A673 (cell line): ENCODE measurements around the gene EEIG1. TPM values are rescaled to one million over a fixed set of nuclear protein-coding genes. Genes with fewer than 3 reads are reported as not detected.

ENCODE experiments used
- BruUV-seq: library from RNA; stranded (reverse); fragments of 400-500 nt; replicated peaks from 2 replicates; lab custom pipeline; 2021; lab: Mats Ljungman, UMichigan
- CTCF ChIA-PET: fragments of 300-600 bp; sonication (Branson Sonifier 250); formaldehyde crosslinking; loops from one replicate; lab custom pipeline; 2022; ENCODE audit warnings: antibody characterized with exemption; lab: Charles Lee
- POLR2A ChIA-PET: fragments of 300-600 bp; sonication (Branson Sonifier 250); formaldehyde crosslinking; loops from one replicate; lab custom pipeline; 2022; ENCODE audit warnings: antibody characterized with exemption; ENCODE audit not compliant: low non-redundant PET; lab: Charles Lee
- DNase-seq: peaks from one replicate; pipeline ENCODE4 v3.0.0-alpha.2; 2015; ENCODE audit warnings: low spot score
- H3K27ac ChIP-seq: fragments of 200-600 bp; sonication (generic); 2 replicates; pipeline ENCODE4 v1.5.1; 2016; ENCODE audit warnings: mixed run types, low read depth, mild to moderate bottlenecking, mixed read lengths, antibody characterized with exemption, low read length; ENCODE audit not compliant: poor library complexity, severe bottlenecking
- H3K27me3 ChIP-seq: fragments of 200-600 bp; sonication (generic); replicated peaks from 2 replicates; pipeline ENCODE4 v1.6.1; 2017; ENCODE audit warnings: mixed run types, low read depth, mild to moderate bottlenecking, mixed read lengths, antibody characterized with exemption, low read length; ENCODE audit not compliant: insufficient read depth, poor library complexity
- H3K36me3 ChIP-seq: fragments of 200-600 bp; sonication (generic); 2 replicates; pipeline ENCODE4 v1.6.1; 2016; ENCODE audit warnings: mixed run types, mild to moderate bottlenecking, mixed read lengths, antibody characterized with exemption, low read length; ENCODE audit not compliant: insufficient read depth, poor library complexity, severe bottlenecking
- H3K4me1 ChIP-seq: fragments of 200-600 bp; sonication (generic); 2 replicates; pipeline ENCODE4 v1.6.1; 2017; ENCODE audit warnings: mixed run types, mild to moderate bottlenecking, mixed read lengths, antibody characterized with exemption, low read length; ENCODE audit not compliant: insufficient read depth, poor library complexity, severe bottlenecking
- H3K4me3 ChIP-seq: fragments of 200-600 bp; sonication (generic); 2 replicates; pipeline ENCODE4 v1.5.1; 2016; ENCODE audit warnings: low read depth, mixed run types, mild to moderate bottlenecking, mixed read lengths, low read length; ENCODE audit not compliant: poor library complexity, severe bottlenecking
- H3K9me3 ChIP-seq: fragments of 200-600 bp; sonication (generic); 2 replicates; pipeline ENCODE4 v1.6.1; 2016; ENCODE audit warnings: mixed run types, low read depth, mild to moderate bottlenecking, mixed read lengths, antibody characterized with exemption, low read length; ENCODE audit not compliant: poor library complexity, severe bottlenecking
- CTCF ChIP-seq: fragments of 300-800, 200-600 bp; sonication (generic); conservative IDR thresholded peaks from 2 replicates; pipeline ENCODE4 v1.5.1; 2017; ENCODE audit warnings: low read depth, mild to moderate bottlenecking, antibody characterized with exemption, low read length, moderate library complexity, mixed read lengths
- EZH2 ChIP-seq: fragments of 200-600 bp; sonication (generic); IDR thresholded peaks from 2 replicates; pipeline ENCODE4 v1.6.1; 2017; ENCODE audit warnings: borderline replicate concordance, low read depth, mild to moderate bottlenecking, mixed read lengths, antibody characterized with exemption, low read length; ENCODE audit not compliant: poor library complexity, severe bottlenecking
- intact Hi-C: fragments of 100-400 bp; cut with micrococcal nuclease; formaldehyde crosslinking; loops from one replicate; pipeline ENCODE4 v1.10.0; 2022; ENCODE audit not compliant: unreplicated experiment
- total RNA-seq: library from RNA; stranded (reverse); gene quantifications from 2 replicates; pipeline ENCODE4 v1.2.3, GENCODE V29; 2021

The EEIG1 gene
- total RNA-seq, 1 experiment from 2014 or later, result 34.1 TPM

DNA sequence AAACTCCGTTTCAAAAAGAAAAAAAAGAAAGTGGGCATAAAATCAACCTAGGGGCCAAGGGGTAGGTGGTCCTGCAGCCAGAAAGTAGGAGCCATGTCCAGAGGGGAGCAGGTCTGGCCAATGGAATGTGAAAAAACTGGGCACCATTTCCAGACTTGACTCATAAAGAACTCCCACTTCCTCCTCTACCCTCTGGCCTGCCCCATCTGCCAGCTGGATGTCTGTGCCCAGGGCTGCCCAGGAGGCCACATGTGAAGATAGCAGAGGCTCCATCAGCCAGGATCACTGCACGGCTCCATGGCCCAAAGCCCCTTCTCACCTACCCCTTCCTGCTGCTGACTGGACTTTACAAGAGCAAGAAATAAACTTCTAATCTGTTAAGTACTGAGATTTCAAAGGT is 42.1 kb upstream of the EEIG1 start:
- Histone ChIP-seq H3K4me1 (no peaks in the 10 kb centered on the region), H3K36me3 (no peaks in the 10 kb centered on the region), H3K27me3 (no peaks in the 10 kb centered on the region), H3K4me3 (no peak overlapping the region), H3K27ac (no peak overlapping the region), H3K9me3 (no peaks in the 10 kb centered on the region)
- TF ChIP-seq EZH2, result no peak
- TF ChIP-seq CTCF, result no peak
- no TSS peak for BruUV-seq
- ChIA-PET CTCF (interaction anchor here (0.5 to 0.6 kb wide), 2 partner anchors 19 to 116 kb away, joined by 3 to 4 read pairs; no protein-coding TSS in a partner anchor), POLR2A (no interaction called here)
- DNase-seq, result no peak
- intact Hi-C loops, result no loop called here

DNA sequence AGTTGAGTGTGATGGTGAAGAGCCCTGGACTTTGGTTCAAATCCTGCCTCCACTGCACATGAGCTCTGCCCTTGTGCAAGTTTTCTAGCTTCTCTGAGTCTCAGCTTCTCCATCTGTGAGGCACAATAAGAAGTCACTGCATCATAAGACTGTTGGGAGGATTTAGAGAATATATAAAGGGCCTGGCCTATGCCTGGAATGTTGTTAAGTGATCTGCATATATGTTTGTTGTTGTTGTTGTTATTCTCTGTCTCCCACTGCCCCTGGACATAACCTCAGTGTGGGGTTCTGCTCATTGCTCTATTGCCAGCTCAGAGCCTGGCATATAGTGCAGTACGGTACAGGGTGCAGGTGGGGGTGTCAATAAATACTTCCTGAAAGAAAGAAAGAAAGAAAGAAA is 40.3 kb upstream of the EEIG1 start:
- Histone ChIP-seq H3K4me3 (no peak overlapping the region), H3K27me3 (no peaks in the 10 kb centered on the region), H3K36me3 (no peaks in the 10 kb centered on the region), H3K4me1 (no peaks in the 10 kb centered on the region), H3K9me3 (no peaks in the 10 kb centered on the region), H3K27ac (no peak overlapping the region)
- no TSS peak for BruUV-seq
- CTCF ChIA-PET, result no interaction called here
- no peak for DNase-seq
- POLR2A ChIA-PET, result no interaction called here
- intact Hi-C loops, result no loop called here
- TF ChIP-seq CTCF (no peak), EZH2 (no peak)

GRCh38 chr9:128020692-128021091 is 39.9 kb upstream of the EEIG1 start:
- Histone ChIP-seq H3K4me1 (no peaks in the 10 kb centered on the region), H3K27ac (no peak overlapping the region), H3K9me3 (no peaks in the 10 kb centered on the region), H3K27me3 (no peaks in the 10 kb centered on the region), H3K4me3 (no peak overlapping the region), H3K36me3 (no peaks in the 10 kb centered on the region)
- no peak for TF ChIP-seq EZH2
- peak; percentile 35 for TF ChIP-seq CTCF
- intact Hi-C loops, result no loop called here
- POLR2A ChIA-PET, result no interaction called here
- CTCF ChIA-PET, result no interaction called here
- BruUV-seq, result no TSS peak
- no peak for DNase-seq
